NK-92 (cell line): Measurements from ENCODE around the gene BOK.
"Not testable (repeated sequence)": the region's sequence is repeated elsewhere in the genome, so short reads cannot be mapped to it uniquely, and the experiment has no call there.

Experiments
- DNase-seq: peaks from one replicate; lab custom pipeline; 2025; ENCODE audit not compliant: unreplicated experiment; lab: John Stamatoyannopoulos, UW

The BOK gene

DNA sequence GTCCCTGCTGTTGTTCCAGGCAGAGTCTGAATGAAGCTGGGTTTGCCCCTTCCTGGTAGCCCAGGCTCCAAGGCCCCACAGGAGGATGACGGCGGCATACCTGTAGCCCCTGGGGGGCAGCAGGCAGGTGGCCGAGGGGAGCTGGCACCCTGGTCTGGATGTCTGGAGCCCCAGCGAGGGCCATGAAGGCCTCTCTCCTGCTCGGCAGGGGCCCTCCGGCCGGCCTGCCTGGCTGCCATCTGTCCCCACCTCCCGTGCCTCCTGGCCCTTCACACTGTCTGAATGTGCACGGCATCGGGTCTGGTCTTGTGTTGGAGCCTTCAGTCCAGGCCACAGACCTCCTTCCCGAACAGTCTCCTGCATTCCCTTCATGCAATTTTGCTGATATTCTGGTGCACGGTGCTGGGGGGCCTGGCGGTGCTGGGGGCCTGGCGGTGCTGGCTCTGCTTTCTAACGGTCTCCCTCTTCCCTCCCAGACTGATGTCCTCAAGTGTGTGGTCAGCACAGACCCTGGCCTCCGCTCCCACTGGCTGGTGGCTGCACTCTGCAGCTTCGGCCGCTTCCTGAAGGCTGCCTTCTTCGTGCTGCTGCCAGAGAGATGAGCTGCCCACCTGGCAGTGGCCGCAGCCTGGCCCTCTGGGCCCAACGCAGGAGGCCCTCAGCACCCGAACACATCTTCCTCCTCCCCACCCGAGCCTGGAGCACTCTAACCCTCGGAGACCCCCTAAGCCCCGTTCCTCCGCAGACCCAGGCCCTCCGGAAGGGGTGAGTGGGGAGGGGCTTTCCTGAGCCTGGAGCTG, 13.5 kb downstream of the BOK start:
- DNase-seq: no peak

- not testable (repeated sequence) for DNase-seq
These were observed 14.5 kb downstream of the BOK start for GRCh38 chr2:241572915-241573651.

DNA sequence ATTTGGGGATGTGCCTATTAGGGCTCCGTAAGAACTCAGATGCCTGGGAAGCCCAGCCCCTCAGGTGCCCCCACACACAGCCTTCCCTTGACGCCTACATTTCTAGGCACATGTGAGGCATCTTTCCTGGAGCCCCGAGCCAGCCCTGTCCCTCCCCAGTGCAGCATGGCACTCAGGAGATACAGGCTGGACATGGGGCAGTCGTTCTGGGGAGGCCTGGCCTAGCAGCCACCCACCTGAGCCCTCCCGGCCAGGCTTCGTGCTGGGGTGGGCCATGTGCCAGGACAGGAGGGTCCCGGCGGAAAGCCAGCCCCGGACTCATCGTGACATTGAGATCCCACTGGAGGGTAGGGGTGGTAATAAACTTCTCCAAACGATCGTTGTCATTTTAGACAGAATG, 15.2 kb downstream of the BOK start:
- no peak for DNase-seq

DNA sequence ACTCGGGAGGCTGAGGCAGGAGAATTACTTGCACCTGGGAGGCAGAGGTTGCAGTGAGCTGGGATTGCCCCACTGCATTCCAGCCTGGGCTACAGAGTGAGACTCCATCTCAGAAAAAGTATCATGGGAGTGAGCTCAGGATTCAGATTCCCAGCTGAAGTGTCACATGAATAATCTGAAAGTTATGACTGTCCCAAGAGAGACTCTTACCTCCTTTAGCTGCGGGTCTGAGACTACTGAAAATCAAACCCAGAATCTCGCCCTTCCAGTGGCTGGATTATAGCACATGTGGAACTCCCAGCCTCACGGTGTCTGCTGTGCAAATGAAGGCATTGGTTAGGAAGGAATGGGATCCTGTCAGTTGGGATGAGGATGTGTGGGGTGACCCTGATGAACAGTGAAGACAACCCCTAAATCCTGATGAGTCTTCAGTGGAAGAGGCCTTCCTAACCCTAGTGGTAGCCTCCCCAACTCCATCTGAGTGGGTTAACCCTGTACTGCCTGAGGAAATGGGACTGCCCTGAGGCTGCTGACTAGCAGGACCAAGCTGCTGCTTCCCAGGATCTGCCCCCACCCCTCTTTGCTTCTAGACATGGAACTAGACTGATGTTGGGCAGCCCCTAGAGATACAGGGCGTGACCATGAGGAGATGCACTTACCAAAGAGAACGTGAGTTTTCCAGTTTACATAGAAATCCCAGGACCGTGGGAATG, 16.5 kb downstream of the BOK start:
- DNase-seq: no peak

DNA sequence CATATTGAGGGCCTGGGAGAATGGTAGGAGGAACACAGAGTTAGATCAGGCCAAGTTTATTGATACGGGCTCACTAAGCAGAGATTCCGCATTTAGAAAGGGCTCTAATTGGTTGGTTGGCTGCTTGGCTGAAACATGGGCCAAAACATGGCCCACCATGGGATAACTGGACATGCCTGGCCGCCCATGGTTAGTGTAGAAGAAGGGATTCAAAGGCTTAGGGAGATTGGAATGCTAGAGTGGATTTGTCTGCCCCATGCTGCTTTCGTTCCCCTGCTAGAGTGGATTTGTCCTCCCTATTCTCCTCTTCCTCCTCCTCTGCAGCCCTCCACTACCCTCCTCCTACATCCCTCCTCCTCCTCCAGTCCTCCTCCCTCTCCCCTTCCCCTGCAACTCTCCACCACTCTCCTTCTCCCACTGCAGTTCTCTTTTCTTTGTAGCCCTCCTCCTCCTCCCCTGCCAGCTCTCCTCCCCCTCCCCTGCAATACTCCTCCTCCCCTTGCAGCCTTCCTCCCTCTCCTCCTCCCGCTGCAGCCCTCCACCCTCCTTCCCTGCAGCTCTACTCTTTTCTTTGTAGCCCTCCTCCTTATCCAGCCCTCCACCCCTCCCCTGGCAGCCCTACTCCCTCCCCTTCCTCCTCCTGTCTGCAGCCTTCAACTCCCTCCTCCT, 17.2 kb downstream of the BOK start:
- DNase-seq: no peak

DNA sequence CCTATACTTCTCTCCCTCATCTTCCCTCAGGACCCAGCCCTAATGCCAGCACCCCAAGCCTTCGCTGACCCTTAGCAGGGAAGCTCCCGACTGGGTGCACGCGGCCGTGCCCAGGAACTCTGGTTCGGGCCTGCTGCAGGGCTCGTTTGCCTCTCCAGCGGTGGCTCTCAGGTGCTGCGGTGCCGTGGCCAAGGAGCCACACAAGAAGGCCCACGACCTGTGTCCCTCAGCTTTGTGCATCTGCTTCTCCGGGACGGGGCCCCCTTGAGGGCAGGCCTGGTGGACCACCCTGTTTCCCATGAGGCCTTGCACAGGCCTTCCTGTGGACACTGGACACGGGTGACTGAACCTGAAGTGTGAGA, 17.7 kb downstream of the BOK start:
- DNase-seq: no peak

GRCh38 chr2:241577413-241578122, 19.0 kb downstream of the BOK start:
- DNase-seq: no peak

DNA sequence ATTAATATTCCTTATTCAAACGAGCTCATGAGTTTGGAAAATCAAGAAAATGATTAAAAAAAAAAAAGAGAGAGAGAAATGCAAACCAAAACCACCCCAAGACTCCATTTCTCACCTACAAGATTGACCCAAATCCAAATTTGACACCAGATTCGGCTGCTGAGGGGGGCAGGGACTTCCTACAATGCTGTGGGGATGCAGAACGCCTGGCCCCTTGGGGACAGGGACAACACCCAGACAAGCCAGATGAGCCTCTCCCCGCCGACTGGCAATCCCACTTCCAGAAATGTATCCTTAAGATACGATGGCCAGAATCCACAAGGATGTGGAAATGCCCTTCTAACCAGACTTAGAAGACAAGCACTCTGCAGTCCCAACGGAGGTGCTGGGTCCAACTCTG, 20.7 kb downstream of the BOK start:
- no peak for DNase-seq

GRCh38 chr2:241582328-241582727, 23.8 kb downstream of the BOK start:
- DNase-seq: no peak

DNA sequence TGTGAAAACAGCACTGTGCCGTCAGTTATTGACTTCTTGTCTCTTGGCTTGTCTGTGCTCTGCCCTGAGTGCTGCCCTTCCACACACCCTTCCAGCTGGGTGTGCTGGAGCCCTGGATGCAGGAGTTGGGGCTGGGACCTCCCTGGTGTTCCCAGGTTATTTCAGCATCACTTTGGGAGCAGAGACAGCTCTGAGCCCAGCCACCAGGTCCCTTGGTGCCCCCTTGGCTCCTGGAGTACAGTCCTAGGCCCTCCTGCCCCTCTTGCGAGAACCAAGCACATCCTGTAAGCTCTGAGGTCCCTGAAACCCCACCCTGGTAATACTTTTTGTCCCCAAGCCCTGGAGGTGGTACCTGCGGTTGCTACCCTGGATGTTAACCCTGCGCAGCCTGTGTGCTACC, 24.3 kb downstream of the BOK start:
- DNase-seq: no peak

- no peak for DNase-seq
These were observed 25.9 kb downstream of the BOK start for GRCh38 chr2:241584436-241584835.

- DNase-seq: no peak
These were observed 28.2 kb downstream of the BOK start for GRCh38 chr2:241586564-241587264.

DNA sequence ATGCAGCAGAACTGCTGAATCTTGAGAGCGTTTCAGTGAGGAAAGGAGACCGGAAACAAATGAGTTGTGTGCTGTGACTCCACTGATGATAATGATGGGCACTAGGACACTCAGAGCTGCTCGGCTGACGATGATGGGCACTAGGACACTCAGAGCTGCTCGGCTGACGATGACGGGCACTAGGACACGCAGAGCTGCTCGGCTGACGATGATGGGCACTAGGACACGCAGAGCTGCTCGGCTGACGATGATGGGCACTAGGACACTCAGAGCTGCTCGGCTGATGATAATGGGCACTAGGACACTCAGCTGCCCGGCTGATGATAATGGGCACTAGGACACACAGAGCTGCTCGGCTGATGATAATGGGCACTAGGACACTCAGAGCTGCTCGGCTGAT, 31.3 kb downstream of the BOK start:
- not testable (repeated sequence) for DNase-seq

DNA sequence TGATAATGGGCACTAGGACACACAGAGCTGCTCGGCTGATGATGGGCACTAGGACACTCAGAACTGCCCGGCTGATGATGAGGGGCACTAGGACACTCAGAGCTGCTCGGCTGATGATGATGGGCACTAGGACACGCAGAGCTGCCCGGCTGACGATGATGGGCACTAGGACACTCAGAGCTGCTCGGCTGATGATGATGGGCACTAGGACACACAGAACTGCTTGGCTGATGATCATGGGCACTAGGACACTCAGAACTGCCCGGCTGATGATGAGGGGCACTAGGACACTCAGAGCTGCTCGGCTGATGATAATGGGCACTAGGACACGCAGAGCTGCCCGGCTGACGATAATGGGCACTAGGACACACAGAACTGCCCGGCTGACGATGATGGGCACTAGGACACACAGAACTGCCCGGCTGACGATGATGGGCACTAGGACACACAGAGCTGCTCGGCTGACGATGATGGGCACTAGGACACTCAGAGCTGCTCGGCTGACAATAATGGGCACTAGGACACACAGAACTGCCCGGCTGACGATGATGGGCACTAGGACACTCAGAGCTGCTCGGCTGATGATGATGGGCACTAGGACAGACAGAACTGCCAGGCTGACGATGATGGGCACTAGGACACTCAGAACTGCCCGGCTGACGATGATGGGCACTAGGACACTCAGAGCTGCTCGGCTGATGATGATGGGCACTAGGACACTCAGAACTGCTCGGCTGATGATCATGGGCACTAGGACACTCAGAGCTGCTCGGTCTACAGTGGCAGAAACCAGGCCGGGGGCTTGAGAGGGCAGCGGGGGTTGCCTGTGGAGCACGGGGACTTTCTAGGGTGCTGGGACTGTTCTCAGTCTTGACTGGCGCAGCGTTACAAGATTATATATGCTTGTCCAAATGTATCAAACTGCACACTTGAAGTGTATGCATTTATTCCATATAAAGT, 32.2 kb downstream of the BOK start:
- DNase-seq: not testable (repeated sequence)

DNA sequence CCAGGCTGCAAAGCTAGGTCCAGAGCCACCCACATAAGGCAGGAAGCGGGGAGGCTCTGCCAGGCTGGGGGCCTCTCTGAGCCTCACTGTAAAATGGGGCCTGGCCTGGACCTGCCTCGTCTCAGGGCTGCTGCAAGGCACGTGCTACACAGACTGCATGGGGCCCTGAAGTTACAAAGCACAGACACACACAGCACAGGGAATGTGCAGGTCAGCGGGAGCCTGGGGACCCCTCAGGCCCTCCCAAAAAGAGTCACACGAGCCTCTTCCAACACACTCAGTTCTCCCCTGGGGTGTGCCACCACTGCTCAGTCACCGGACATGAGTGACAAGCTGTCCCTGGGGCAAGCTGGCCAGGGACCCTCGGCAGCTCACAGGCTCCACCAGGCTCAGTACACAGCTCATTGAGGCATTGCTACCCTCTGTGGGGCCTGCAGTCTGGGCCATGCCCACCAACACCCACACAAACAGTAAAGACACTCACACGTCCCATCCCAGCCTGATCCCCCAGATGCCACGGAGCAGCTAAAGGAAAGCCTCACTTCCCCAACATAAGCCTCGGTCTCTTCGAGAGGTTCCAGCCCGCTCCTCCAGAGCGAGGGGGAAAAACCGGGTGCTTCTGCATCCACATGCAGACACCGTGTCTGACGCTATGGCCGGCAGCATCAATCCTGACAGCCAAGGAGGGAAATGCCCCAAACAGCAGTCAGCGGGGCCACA, 33.7 kb downstream of the BOK start:
- DNase-seq: no peak

- no peak for DNase-seq
These were observed 34.7 kb downstream of the BOK start for GRCh38 chr2:241593271-241593670.

- no peak for DNase-seq
These were observed 37.1 kb downstream of the BOK start for GRCh38 chr2:241595600-241596140.

GRCh38 chr2:241597561-241597960, 39.0 kb downstream of the BOK start:
- no peak for DNase-seq
